ENCODE results near the gene SLC5A5.
A peak's percentile ranks its signal among the peaks of the same experiment; 100 is the strongest.

SLC5A5 gene

GRCh38 chr19:17938092-17938845 lies 66.5 kb downstream of the SLC5A5 start:
- peaks cover 18% of the 10 kb centered on the region for H3K36me3 ChIP-seq
- no peak overlapping the region for H3K27ac ChIP-seq
- H3K27me3 ChIP-seq, result no peaks in the 10 kb centered on the region
- H3K4me1 ChIP-seq (ENCODE audit: control insufficient read depth in 1 of 2, insufficient read depth in 1 of 2, low read depth in 1 of 2, low read length in 1 of 2), result peaks cover 4 to 7% of the 10 kb centered on the region in 2 experiments
- no peaks in the 10 kb centered on the region for H3K9me3 ChIP-seq
- peak; percentile 88 for TF ChIP-seq CTCF (IDR thresholded peaks at IDR 0.05)
- no peak overlapping the region for H3K4me3 ChIP-seq (ENCODE audit: low read depth in 1 of 2, low read length in 1 of 2)

GRCh38 chr19:17942181-17942580 lies 70.4 kb downstream of the SLC5A5 start:
- Histone ChIP-seq H3K27me3 (no peaks in the 10 kb centered on the region), H3K4me1 (ENCODE audit: control insufficient read depth in 1 of 2, insufficient read depth in 1 of 2, low read depth in 1 of 2, low read length in 1 of 2) (peaks cover 1 to 3% of the 10 kb centered on the region in 2 experiments), H3K4me3 (ENCODE audit: low read depth in 1 of 2, low read length in 1 of 2) (no peak overlapping the region), H3K27ac (no peak overlapping the region), H3K9me3 (no peaks in the 10 kb centered on the region), H3K36me3 (peaks cover 27% of the 10 kb centered on the region)
- no peak for TF ChIP-seq CTCF (IDR thresholded peaks at IDR 0.05)

GRCh38 chr19:17942582-17943273 lies 71.0 kb downstream of the SLC5A5 start:
- H3K27me3 ChIP-seq, result no peaks in the 10 kb centered on the region
- H3K4me3 ChIP-seq (ENCODE audit: low read depth in 1 of 2, low read length in 1 of 2), result no peak overlapping the region
- H3K9me3 ChIP-seq, result no peaks in the 10 kb centered on the region
- TF ChIP-seq CTCF (IDR thresholded peaks at IDR 0.05), result no peak
- peaks cover 27% of the 10 kb centered on the region for H3K36me3 ChIP-seq
- H3K27ac ChIP-seq, result no peak overlapping the region
- H3K4me1 ChIP-seq (ENCODE audit: control insufficient read depth in 1 of 2, insufficient read depth in 1 of 2, low read depth in 1 of 2, low read length in 1 of 2), result peaks cover 6 to 7% of the 10 kb centered on the region in 2 experiments

GRCh38 chr19:17943274-17944221 lies 71.8 kb downstream of the SLC5A5 start:
- peaks cover 27% of the 10 kb centered on the region for H3K36me3 ChIP-seq
- peaks cover 7% of the 10 kb centered on the region for H3K27me3 ChIP-seq
- no peak overlapping the region for H3K4me3 ChIP-seq (ENCODE audit: low read depth in 1 of 2, low read length in 1 of 2)
- peaks cover 8 to 9% of the 10 kb centered on the region in 2 experiments for H3K4me1 ChIP-seq (ENCODE audit: control insufficient read depth in 1 of 2, insufficient read depth in 1 of 2, low read depth in 1 of 2, low read length in 1 of 2)
- no peaks in the 10 kb centered on the region for H3K9me3 ChIP-seq
- H3K27ac ChIP-seq, result no peak overlapping the region
- no peak for TF ChIP-seq CTCF (IDR thresholded peaks at IDR 0.05)

GRCh38 chr19:17944301-17944700 lies 72.6 kb downstream of the SLC5A5 start:
- TF ChIP-seq CTCF (IDR thresholded peaks at IDR 0.05), result no peak
- peaks cover 27% of the 10 kb centered on the region for H3K36me3 ChIP-seq
- peaks cover 14% of the 10 kb centered on the region for H3K27me3 ChIP-seq
- peaks cover 14 to 17% of the 10 kb centered on the region in 2 experiments for H3K4me1 ChIP-seq (ENCODE audit: control insufficient read depth in 1 of 2, insufficient read depth in 1 of 2, low read depth in 1 of 2, low read length in 1 of 2)
- no peaks in the 10 kb centered on the region for H3K9me3 ChIP-seq
- no peak overlapping the region for H3K27ac ChIP-seq
- H3K4me3 ChIP-seq (ENCODE audit: low read depth in 1 of 2, low read length in 1 of 2), result no peak overlapping the region

All from neutrophil (primary cell).